Epithelial cell of proximal tubule (primary cell): ENCODE data around the gene CAB39L. TPM values are rescaled to one million over a fixed set of nuclear protein-coding genes. Genes with fewer than 3 reads are reported as not detected.

Experiments
- DNase-seq: peaks from one replicate; pipeline ENCODE4 v3.0.0-alpha.2; 2011; ENCODE audit warnings: low read depth
- H3K4me3 ChIP-seq: 2 replicates; pipeline ENCODE4 v1.5.1; 2011; ENCODE audit warnings: low read depth, mild to moderate bottlenecking, low read length
- total RNA-seq: library from RNA; depleted of rRNA; stranded (reverse); fragments of >200 nt; gene quantifications from 2 replicates; pipeline ENCODE4 v1.2.3, GENCODE V29; 2015
- TF ChIP-seq, protein P1 (sequence below): conservative IDR thresholded peaks from 2 replicates; pipeline ENCODE4 v1.5.1; 2012; ENCODE audit warnings: low read depth, mild to moderate bottlenecking, low read length

The CAB39L gene
- total RNA-seq, 1 donor from 2014 or later: 5.2 TPM

- TF ChIP-seq, protein P1, sequence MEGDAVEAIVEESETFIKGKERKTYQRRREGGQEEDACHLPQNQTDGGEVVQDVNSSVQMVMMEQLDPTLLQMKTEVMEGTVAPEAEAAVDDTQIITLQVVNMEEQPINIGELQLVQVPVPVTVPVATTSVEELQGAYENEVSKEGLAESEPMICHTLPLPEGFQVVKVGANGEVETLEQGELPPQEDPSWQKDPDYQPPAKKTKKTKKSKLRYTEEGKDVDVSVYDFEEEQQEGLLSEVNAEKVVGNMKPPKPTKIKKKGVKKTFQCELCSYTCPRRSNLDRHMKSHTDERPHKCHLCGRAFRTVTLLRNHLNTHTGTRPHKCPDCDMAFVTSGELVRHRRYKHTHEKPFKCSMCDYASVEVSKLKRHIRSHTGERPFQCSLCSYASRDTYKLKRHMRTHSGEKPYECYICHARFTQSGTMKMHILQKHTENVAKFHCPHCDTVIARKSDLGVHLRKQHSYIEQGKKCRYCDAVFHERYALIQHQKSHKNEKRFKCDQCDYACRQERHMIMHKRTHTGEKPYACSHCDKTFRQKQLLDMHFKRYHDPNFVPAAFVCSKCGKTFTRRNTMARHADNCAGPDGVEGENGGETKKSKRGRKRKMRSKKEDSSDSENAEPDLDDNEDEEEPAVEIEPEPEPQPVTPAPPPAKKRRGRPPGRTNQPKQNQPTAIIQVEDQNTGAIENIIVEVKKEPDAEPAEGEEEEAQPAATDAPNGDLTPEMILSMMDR: no peak
- no peak for DNase-seq
- no peak overlapping the region for H3K4me3 ChIP-seq
Observed at GRCh38 chr13:49303533-49304252, 140.2 kb downstream of the CAB39L start.

- H3K4me3 ChIP-seq: no peak overlapping the region
- DNase-seq: no peak
- TF ChIP-seq, protein P1: no peak
Observed at GRCh38 chr13:49302817-49303216, 141.0 kb downstream of the CAB39L start.

DNA sequence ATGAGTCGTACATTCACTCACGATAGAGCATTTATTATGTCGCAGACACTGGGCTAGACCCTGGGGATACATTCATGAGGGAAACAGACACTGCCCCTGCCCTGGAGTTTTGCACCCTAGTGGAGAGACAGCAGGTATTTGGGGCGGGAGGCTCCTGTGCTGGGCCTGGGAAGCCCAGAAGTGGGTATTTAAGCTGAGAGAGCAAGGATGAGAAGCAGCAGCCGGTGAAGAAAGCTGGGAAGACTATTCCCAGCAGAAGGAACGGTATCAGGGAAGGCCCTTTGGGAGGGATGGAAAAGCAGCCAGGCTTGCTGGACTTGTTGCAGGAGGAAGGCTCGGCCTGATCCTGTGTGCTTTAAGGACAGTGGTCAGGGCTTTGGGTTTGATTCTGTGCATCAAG is 141.6 kb downstream of the CAB39L start:
- no peak for DNase-seq
- no peak overlapping the region for H3K4me3 ChIP-seq
- TF ChIP-seq, protein P1: no peak

GRCh38 chr13:49300739-49301589 is 142.9 kb downstream of the CAB39L start:
- TF ChIP-seq, protein P1: peak; percentile 93
- H3K4me3 ChIP-seq: peak overlapping the region; percentile 37
- peak; percentile 32 for DNase-seq

DNA sequence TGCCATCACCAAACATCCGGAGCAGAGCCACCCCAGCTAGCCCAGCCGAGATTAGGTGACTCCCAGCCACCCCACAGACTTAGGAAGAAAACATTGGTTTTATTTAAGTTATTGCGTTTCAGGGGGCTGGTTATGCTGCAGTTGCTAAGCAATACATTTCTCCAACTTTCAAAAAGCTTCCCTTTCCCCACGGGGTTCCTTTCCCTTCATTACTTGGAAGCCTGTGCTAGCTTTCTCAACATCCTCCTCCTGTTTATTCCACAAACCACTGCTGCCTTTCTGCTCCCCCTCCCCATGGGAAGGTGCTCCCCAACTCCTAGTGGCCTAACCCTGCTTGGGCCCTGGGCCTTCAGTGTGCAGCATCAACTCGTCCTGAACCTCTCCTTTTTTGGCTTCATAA is 143.6 kb downstream of the CAB39L start:
- TF ChIP-seq, protein P1: no peak

DNA sequence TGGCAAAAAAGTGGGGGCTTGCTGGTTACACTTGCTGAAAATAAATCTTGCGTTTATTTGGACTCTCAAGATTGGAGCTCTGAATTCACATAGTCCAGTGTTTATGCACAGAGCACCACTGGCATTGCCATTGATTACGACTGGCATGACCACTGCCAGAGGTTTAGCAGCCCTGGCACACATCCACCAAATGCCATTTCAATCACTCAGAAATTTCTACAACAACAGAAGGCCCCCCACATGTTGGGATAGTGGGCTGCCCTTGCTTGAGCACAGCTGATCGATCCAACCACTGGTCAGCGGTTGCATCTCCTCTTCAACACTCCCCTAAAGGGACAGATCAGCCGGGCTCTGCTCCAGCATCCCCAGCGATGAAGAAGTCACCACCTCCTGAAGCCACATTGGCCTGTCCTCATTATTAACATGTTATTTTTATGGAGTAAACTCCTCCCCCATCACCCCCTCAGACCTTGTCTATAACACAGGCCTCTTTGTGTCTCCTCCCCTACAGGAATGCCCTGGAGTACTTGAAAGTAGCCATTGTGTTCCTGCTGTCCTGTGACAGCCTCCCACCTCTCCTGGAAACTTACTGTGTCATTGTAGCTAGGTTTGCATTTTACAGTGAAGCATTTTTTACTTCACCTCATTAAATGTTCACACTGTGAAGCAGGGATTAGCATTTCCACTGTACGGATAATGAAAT is 144.8 kb downstream of the CAB39L start:
- DNase-seq: no peak
- TF ChIP-seq, protein P1: no peak
- no peak overlapping the region for H3K4me3 ChIP-seq

More for the DNA sequence above, 143.6 kb downstream of the CAB39L start:
- no peak for DNase-seq
- no peak overlapping the region for H3K4me3 ChIP-seq
